ENCODE results near the gene ROR2. TPM values are rescaled to one million over a fixed set of nuclear protein-coding genes. Genes with fewer than 3 reads are reported as not detected.

ROR2 gene
- total RNA-seq, 4 donors from 2014 or later: 35.6 to 67.6 (median 50.6) TPM

DNA sequence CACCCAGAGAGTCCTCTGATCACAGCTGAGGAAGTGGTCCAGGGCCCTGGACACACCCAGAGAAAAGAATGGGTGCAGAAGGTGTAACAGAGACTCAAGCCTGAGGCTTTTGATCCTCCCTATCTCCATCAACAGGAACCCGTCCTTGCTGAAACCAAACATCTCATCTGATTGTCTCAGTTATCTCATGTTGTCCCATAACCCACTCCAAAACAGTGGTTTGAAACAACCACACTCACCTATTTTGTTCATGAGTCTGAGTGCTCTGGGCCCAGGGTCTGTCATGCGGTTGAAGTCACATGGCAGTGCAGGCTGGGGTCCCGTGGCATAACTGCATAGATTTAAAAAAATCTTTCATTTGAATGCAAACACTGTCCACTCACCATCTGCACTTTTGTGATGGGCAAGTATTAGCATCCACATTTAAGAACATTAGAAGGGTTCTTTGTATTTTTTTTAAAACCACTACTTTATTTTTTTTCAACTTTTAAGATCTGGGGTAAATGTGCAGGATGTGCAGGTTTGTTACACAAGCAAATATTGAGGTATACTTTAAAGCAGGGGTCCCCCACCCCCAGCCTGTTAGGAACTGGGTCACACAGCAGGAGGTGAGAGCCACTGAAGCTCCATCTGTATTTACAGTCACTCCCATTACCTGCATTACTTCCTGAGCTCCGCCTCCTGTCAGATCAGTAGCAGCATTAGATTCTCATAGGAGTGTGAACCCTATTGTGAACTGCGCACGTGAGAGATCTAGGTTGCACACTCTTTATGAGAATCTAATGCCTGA, 255.8 kb downstream of the ROR2 start:
- Histone ChIP-seq H3K36me3 (no peaks in the 10 kb centered on the region), H3K4me3 (no peak overlapping the region), H3K4me1 (no peaks in the 10 kb centered on the region), H3K9me3 (no peaks in the 10 kb centered on the region), H3K27ac (no peak overlapping the region), H3K27me3 (no peaks in the 10 kb centered on the region)
- no peak for TF ChIP-seq POLR2A (IDR thresholded peaks at IDR 0.05)
- TF ChIP-seq, protein P1, sequence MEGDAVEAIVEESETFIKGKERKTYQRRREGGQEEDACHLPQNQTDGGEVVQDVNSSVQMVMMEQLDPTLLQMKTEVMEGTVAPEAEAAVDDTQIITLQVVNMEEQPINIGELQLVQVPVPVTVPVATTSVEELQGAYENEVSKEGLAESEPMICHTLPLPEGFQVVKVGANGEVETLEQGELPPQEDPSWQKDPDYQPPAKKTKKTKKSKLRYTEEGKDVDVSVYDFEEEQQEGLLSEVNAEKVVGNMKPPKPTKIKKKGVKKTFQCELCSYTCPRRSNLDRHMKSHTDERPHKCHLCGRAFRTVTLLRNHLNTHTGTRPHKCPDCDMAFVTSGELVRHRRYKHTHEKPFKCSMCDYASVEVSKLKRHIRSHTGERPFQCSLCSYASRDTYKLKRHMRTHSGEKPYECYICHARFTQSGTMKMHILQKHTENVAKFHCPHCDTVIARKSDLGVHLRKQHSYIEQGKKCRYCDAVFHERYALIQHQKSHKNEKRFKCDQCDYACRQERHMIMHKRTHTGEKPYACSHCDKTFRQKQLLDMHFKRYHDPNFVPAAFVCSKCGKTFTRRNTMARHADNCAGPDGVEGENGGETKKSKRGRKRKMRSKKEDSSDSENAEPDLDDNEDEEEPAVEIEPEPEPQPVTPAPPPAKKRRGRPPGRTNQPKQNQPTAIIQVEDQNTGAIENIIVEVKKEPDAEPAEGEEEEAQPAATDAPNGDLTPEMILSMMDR (IDR thresholded peaks at IDR 0.05): no peak
- intact Hi-C loops (cut with DNase I; ENCODE audit: low total_unique reads): no loop called here
- DNase-seq: no peak

DNA sequence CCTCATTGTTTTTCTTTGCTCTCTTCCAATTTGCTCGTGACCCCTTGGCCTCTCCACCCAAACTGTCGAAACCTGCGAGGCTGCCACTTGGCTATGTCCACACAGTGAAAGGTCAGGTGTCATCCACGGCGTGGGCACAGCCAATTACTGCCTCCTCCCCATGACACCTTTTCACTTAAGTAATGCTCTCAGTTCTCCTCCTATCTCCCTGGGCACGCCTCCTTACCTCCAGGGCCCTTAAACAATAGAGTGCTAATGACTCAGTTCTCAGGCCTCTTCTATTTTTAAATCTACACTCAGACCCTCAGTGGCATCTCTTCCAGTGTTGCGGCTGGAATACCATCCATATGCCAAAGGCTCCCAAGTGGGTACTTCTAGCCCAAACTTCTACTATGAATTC, 256.8 kb downstream of the ROR2 start:
- intact Hi-C loops (cut with DNase I; ENCODE audit: low total_unique reads): no loop called here
- H3K9me3 ChIP-seq: no peaks in the 10 kb centered on the region
- no peak overlapping the region for H3K27ac ChIP-seq
- DNase-seq: no peak
- no peaks in the 10 kb centered on the region for H3K27me3 ChIP-seq
- no peaks in the 10 kb centered on the region for H3K4me1 ChIP-seq
- TF ChIP-seq, protein P1 (IDR thresholded peaks at IDR 0.05): no peak
- TF ChIP-seq POLR2A (IDR thresholded peaks at IDR 0.05): no peak
- H3K36me3 ChIP-seq: no peaks in the 10 kb centered on the region
- no peak overlapping the region for H3K4me3 ChIP-seq

DNA sequence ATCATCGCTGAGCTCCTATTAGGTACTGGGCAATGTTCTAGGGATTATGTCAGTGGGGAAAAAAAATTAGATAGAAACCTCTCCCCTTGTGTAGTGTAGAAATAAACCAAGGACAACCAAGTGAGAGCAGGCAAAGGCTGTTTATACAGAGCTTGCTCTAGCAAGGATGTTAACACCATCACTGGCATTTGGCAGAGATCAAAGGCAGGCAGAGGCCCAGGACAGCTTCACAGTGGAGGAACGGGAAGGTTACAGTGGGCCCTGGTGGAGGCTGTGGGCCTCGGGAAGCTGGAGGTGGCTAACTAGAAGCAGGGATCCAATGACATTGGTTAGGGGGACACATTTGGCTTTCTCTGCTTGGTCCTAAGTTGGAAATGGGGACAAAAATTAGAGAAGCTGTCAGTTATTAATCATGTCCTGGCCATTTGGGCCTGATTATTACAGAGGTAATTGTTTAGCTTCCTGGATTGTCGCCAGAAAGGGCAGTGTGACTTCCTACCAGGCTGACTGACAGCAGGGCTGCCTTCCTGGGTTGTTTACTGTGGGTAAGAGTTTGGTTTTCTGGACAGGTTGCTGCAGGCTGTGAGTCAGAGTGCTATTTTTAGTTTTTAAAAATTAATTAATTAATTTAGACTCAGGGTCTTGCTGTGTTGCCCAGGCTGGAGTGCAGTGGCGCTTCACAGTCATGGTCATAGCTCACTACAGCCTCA, 259.3 kb downstream of the ROR2 start:
- H3K4me3 ChIP-seq: no peak overlapping the region
- H3K27me3 ChIP-seq: no peaks in the 10 kb centered on the region
- no peaks in the 10 kb centered on the region for H3K36me3 ChIP-seq
- intact Hi-C loops (cut with DNase I; ENCODE audit: low total_unique reads): no loop called here
- H3K9me3 ChIP-seq: no peaks in the 10 kb centered on the region
- H3K27ac ChIP-seq: no peak overlapping the region
- DNase-seq: no peak
- H3K4me1 ChIP-seq: no peaks in the 10 kb centered on the region
- TF ChIP-seq, protein P1 (IDR thresholded peaks at IDR 0.05): no peak
- TF ChIP-seq POLR2A (IDR thresholded peaks at IDR 0.05): no peak

DNA sequence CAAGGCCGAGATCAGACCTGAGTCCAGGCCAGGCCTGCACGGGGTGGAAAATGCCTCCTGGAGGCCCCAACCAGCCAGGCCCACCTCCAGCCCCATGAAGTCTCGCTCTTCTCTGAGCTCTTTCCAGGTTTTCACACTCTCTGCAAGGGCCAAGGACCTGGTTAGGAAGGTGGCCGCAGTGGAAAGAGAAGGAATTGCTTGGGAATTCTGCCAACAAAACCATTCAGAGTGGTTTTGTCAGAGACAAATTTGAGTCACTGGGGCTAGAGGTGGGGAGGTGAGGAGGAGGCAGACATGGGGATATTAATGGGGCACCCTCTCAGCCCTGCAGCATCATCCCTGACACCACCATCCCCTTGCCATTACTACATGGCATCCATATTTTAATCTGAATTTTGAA, 261.0 kb downstream of the ROR2 start:
- intact Hi-C loops (cut with DNase I; ENCODE audit: low total_unique reads): loop anchor here (10.0 kb wide), 1 partner anchor 774 kb away; no protein-coding TSS in a partner anchor
- Histone ChIP-seq H3K4me1 (no peaks in the 10 kb centered on the region), H3K9me3 (no peaks in the 10 kb centered on the region), H3K4me3 (no peak overlapping the region), H3K36me3 (no peaks in the 10 kb centered on the region), H3K27me3 (no peaks in the 10 kb centered on the region), H3K27ac (no peak overlapping the region)
- no peak for TF ChIP-seq POLR2A (IDR thresholded peaks at IDR 0.05)
- TF ChIP-seq, protein P1 (IDR thresholded peaks at IDR 0.05): no peak
- no peak for DNase-seq

DNA sequence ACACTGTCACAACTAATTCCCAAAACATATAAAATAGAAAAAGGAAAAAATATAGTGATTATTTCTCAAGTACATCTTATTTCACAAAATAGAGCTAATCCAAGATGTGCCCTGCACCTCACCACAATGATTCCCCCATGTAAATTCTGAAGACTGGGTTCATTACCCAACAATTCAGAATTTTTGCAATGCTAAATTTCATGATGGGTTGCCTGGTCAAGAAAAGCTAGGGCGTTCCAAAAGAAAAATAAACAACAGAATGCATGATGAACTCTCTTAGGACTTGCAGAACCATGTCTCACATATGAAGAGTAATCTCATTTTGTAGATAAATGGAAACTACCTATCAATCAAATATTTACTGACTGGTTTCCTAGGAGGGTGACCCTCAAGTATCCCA, 266.8 kb downstream of the ROR2 start:
- Histone ChIP-seq H3K27ac (no peak overlapping the region), H3K36me3 (no peaks in the 10 kb centered on the region), H3K9me3 (no peaks in the 10 kb centered on the region), H3K4me1 (no peaks in the 10 kb centered on the region), H3K4me3 (no peak overlapping the region), H3K27me3 (no peaks in the 10 kb centered on the region)
- intact Hi-C loops (cut with DNase I; ENCODE audit: low total_unique reads): loop anchor here (10.0 kb wide), 1 partner anchor 768 kb away; no protein-coding TSS in a partner anchor
- no peak for DNase-seq
- TF ChIP-seq, protein P1 (IDR thresholded peaks at IDR 0.05): no peak
- TF ChIP-seq POLR2A (IDR thresholded peaks at IDR 0.05): no peak

Data from uterus (tissue), 4 donors.